Inferior parietal cortex (tissue), 1 donor: ENCODE measurements around the gene RBFOX1.

Experiments
- DNase-seq: peaks from one replicate; pipeline ENCODE4 v3.0.0-alpha.2; 2016; ENCODE audit errors: extremely low spot score

RBFOX1 gene

GRCh38 chr16:7419441-7419840 is 86.8 kb downstream of the RBFOX1 start:
- no peak for DNase-seq

GRCh38 chr16:7420079-7420478 is 87.4 kb downstream of the RBFOX1 start:
- no peak for DNase-seq

GRCh38 chr16:7420843-7421242 is 88.2 kb downstream of the RBFOX1 start:
- DNase-seq: no peak

- DNase-seq: no peak
Observed at GRCh38 chr16:7421578-7421977, 88.9 kb downstream of the RBFOX1 start.

- DNase-seq: no peak
Observed at GRCh38 chr16:7422036-7422888, 89.6 kb downstream of the RBFOX1 start.

- DNase-seq: no peak
Observed at GRCh38 chr16:7423434-7424044, 90.9 kb downstream of the RBFOX1 start.

GRCh38 chr16:7426161-7426560 is 93.5 kb downstream of the RBFOX1 start:
- no peak for DNase-seq

GRCh38 chr16:7431723-7432122 is 99.1 kb downstream of the RBFOX1 start:
- DNase-seq: no peak

- no peak for DNase-seq
Observed at GRCh38 chr16:7436306-7436705, 103.7 kb downstream of the RBFOX1 start.

GRCh38 chr16:7437135-7437804 is 104.6 kb downstream of the RBFOX1 start:
- no peak for DNase-seq

- DNase-seq: no peak
Observed at GRCh38 chr16:7437843-7438242, 105.2 kb downstream of the RBFOX1 start.

- no peak for DNase-seq
Observed at GRCh38 chr16:7438601-7439000, 106.0 kb downstream of the RBFOX1 start.

GRCh38 chr16:7439518-7439917 is 106.9 kb downstream of the RBFOX1 start:
- DNase-seq: no peak

- no peak for DNase-seq
Observed at GRCh38 chr16:7440886-7441400, 108.3 kb downstream of the RBFOX1 start.

- no peak for DNase-seq
Observed at GRCh38 chr16:7442050-7442449, 109.4 kb downstream of the RBFOX1 start.

- no peak for DNase-seq
Observed at GRCh38 chr16:7443142-7443541, 110.5 kb downstream of the RBFOX1 start.

- DNase-seq: no peak
Observed at GRCh38 chr16:7443648-7444365, 111.2 kb downstream of the RBFOX1 start.

- no peak for DNase-seq
Observed at GRCh38 chr16:7449306-7449705, 116.7 kb downstream of the RBFOX1 start.

- no peak for DNase-seq
Observed at GRCh38 chr16:7449808-7450207, 117.2 kb downstream of the RBFOX1 start.

GRCh38 chr16:7450440-7450839 is 117.8 kb downstream of the RBFOX1 start:
- DNase-seq: no peak

GRCh38 chr16:7452090-7452489 is 119.4 kb downstream of the RBFOX1 start:
- no peak for DNase-seq

- DNase-seq: no peak
Observed at GRCh38 chr16:7456211-7456610, 123.6 kb downstream of the RBFOX1 start.
